Ovary (tissue), 9 donors: Measurements from ENCODE around the gene MYB. TPM values are rescaled to one million over a fixed set of nuclear protein-coding genes. Genes with fewer than 3 reads are reported as not detected.
"Not testable (repeated sequence)": the region's sequence is repeated elsewhere in the genome, so short reads cannot be mapped to it uniquely, and the experiment has no call there.

Experiments used
- DNase-seq, 5 donors: peaks; one replicate each; pipeline ENCODE4 v3.0.0-alpha.2; 2019 to 2020
- H3K27ac ChIP-seq, 2 donors: fragments of 200-600 bp; one replicate each; pipeline versions ENCODE4 v1.5.1 to v1.8.0; 2019 to 2022
- H3K27me3 ChIP-seq: fragments of 200-600 bp; one replicate; pipeline ENCODE4 v1.8.0; 2022
- H3K36me3 ChIP-seq: fragments of 200-600 bp; sonication (generic); one replicate; pipeline ENCODE4 v1.5.1; 2019
- H3K4me1 ChIP-seq: one replicate; pipeline ENCODE4 v1.8.1; 2013; ENCODE audit warnings: mild to moderate bottlenecking, moderate library complexity; ENCODE audit not compliant: insufficient read depth
- H3K4me3 ChIP-seq: fragments of 200-600 bp; sonication (generic); one replicate; pipeline ENCODE4 v1.5.1; 2017
- H3K9me3 ChIP-seq, 2 donors: fragments of 200-600 bp in 1 of 2; sonication (generic) in 1 of 2; one replicate each; pipeline versions ENCODE4 v1.5.1 to v1.8.1; 2013 to 2019; ENCODE audit warnings: mild to moderate bottlenecking in 1 of 2, moderate library complexity in 1 of 2
- CTCF ChIP-seq, 3 donors: fragments of 450-650 bp in 2 of 3; fragments of 200-600 bp in 1 of 3; IDR thresholded peaks; one replicate each; pipeline versions ENCODE4 v1.5.1 to v1.8.0; 2016 to 2022; ENCODE audit warnings: antibody characterized with exemption in 3 of 3, mild to moderate bottlenecking in 1 of 3
- EP300 ChIP-seq: sonication (generic); formaldehyde crosslinking; IDR thresholded peaks from one replicate; pipeline ENCODE4 v1.6.1; 2017; ENCODE audit warnings: antibody characterized with exemption
- POLR2A ChIP-seq: fragments of 450-650 bp; IDR thresholded peaks from one replicate; pipeline ENCODE4 v1.6.1; 2017; ENCODE audit warnings: antibody characterized with exemption, mild to moderate bottlenecking, moderate library complexity
- WGBS, 3 donors: extraction: QIAGEN DNeasy Blood & Tissue Kit in 1 of 3; methylation state at CpG; one replicate each; pipeline versions ENCODE4 v1.1.5 to v1.1.7; 2013 to 2017; 5-methylcytosine and 5-hydroxymethylcytosine counted together
- intact Hi-C, 4 donors: fragments of 100-400 bp; cut with DNase I; formaldehyde crosslinking; loops; one replicate each; pipeline versions ENCODE4 v1.11.0 to v1.15.1; 2022 to 2023
- polyA plus RNA-seq, 2 donors: library from polyadenylated mRNA; stranded (reverse); fragments of 200-250 nt in 1 of 2; fragments of 350-450 nt in 1 of 2; fragmentation: Illumina TruSeq in 1 of 2; extraction: RNeasy Lipid Tissue Mini Kit (QIAGEN cat#74804) in 1 of 2; gene quantifications; one replicate each; pipeline ENCODE4 v1.2.3, GENCODE V29; 2013 to 2014
- total RNA-seq, 7 donors: library from RNA; depleted of rRNA in 2 of 7; stranded (reverse); fragments of >200 nt in 2 of 7; fragmentation: NEBNext Ultra II Directional in 3 of 7; extraction: Animal tissue kit (Norgen Biotek cat#: 25700) in 3 of 7; gene quantifications; one replicate each; pipeline versions ENCODE4 v1.1.0 to v1.2.4, GENCODE V29; 2016 to 2023
- donor health status: DM: no; HTN: no; CAD: no; lungs with moderate emphysema.
- donor health status: DM: no; HTN: no; CAD: no.
- donor health status: Bipolar disorder and iron deficiency.
- donor health status: DM: yes; HTN: yes; CAD: no.
- donor health status: DM: no; HTN: no; CAD: no.
- donor health status: DM: yes; HTN: yes; CAD: no.

Gene MYB
- total and polyA plus RNA-seq, 9 donors: 0.07 to 7.0 (median 1.0) TPM; not detected in 2

GRCh38 chr6:135147637-135148592 lies 33.2 kb upstream of the MYB start:
- TF ChIP-seq CTCF (IDR thresholded peaks at IDR 0.05) (no peak), EP300 (no peak), POLR2A (no peak)

GRCh38 chr6:135148889-135149288 lies 32.2 kb upstream of the MYB start:
- Histone ChIP-seq H3K27ac (no peak overlapping the region), H3K4me1 (no peaks in the 10 kb centered on the region), H3K36me3 (no peaks in the 10 kb centered on the region), H3K27me3 (no peaks in the 10 kb centered on the region), H3K4me3 (no peak overlapping the region), H3K9me3 (no peaks in the 10 kb centered on the region)
- TF ChIP-seq POLR2A (no peak), EP300 (no peak), CTCF (IDR thresholded peaks at IDR 0.05) (no peak)
- no peak for DNase-seq
- 69 to 71% (median 70%) methylated on average over 3 of the region's 3 CpGs for WGBS, 3 donors
- intact Hi-C loops: no loop called here

More at GRCh38 chr6:135147637-135148592, 33.2 kb upstream of the MYB start:
- DNase-seq: no peak
- 53 to 64% (median 55%) methylated on average over 5 of the region's 5 CpGs for WGBS, 3 donors
- no peak overlapping the region for H3K4me3 ChIP-seq
- H3K36me3 ChIP-seq: no peaks in the 10 kb centered on the region
- H3K4me1 ChIP-seq: no peaks in the 10 kb centered on the region
- intact Hi-C loops: no loop called here
- H3K27ac ChIP-seq: no peak overlapping the region
- no peaks in the 10 kb centered on the region for H3K9me3 ChIP-seq
- H3K27me3 ChIP-seq: no peaks in the 10 kb centered on the region

- no peak for TF ChIP-seq POLR2A
- TF ChIP-seq EP300: no peak
- TF ChIP-seq CTCF (IDR thresholded peaks at IDR 0.05): no peak
- 75 to 79% (median 78%) methylated on average over 6 of the region's 6 CpGs for WGBS, 3 donors
- no peak for DNase-seq
- intact Hi-C loops: no loop called here
- Histone ChIP-seq H3K36me3 (no peaks in the 10 kb centered on the region), H3K9me3 (no peaks in the 10 kb centered on the region), H3K27me3 (no peaks in the 10 kb centered on the region), H3K4me3 (no peak overlapping the region), H3K27ac (no peak overlapping the region), H3K4me1 (no peaks in the 10 kb centered on the region)
Observed at GRCh38 chr6:135149376-135149775, 31.7 kb upstream of the MYB start.

GRCh38 chr6:135150481-135150880 lies 30.6 kb upstream of the MYB start:
- H3K4me3 ChIP-seq, H3K36me3 ChIP-seq, intact Hi-C loops, DNase-seq, H3K27me3 ChIP-seq, H3K4me1 ChIP-seq, H3K27ac ChIP-seq, H3K9me3 ChIP-seq: not testable (repeated sequence)
- 90 to 100% (median 93%) methylated on average over 2 of the region's 2 CpGs for WGBS, 3 donors

- WGBS, 3 donors: 89 to 95% (median 93%) methylated on average over 2 of the region's 2 CpGs
- H3K9me3 ChIP-seq, intact Hi-C loops, H3K4me3 ChIP-seq, H3K27me3 ChIP-seq, DNase-seq, H3K36me3 ChIP-seq, H3K4me1 ChIP-seq, H3K27ac ChIP-seq: not testable (repeated sequence)
Observed at GRCh38 chr6:135154125-135154524, 27.0 kb upstream of the MYB start.
